Loucy (cell line): ENCODE measurements around the gene PKDCC.

Source experiments
- H2AFZ ChIP-seq: fragments of 200-600 bp; sonication (generic); 2 replicates; pipeline ENCODE4 v1.6.0; 2016; ENCODE audit warnings: antibody characterized with exemption, mild to moderate bottlenecking, low read length, moderate library complexity
- H3F3A ChIP-seq: fragments of 200-600 bp; 2 replicates; pipeline ENCODE4 v1.6.0; 2016; ENCODE audit warnings: antibody characterized with exemption, low read depth, mild to moderate bottlenecking
- H3K27me3 ChIP-seq: fragments of 200-600 bp; sonication (generic); 2 replicates; pipeline ENCODE4 v1.6.1; 2014; ENCODE audit warnings: low read length, mild to moderate bottlenecking; ENCODE audit not compliant: insufficient read depth, poor library complexity, severe bottlenecking
- H3K36me3 ChIP-seq: fragments of 200-600 bp; sonication (generic); 2 replicates; pipeline ENCODE4 v1.6.1; 2016; ENCODE audit warnings: low read length; ENCODE audit not compliant: insufficient read depth
- H3K4me1 ChIP-seq: fragments of 200-600 bp; sonication (generic); 2 replicates; pipeline ENCODE4 v1.5.1; 2014; ENCODE audit warnings: low read length, mild to moderate bottlenecking; ENCODE audit not compliant: insufficient read depth, poor library complexity, severe bottlenecking
- H3K4me2 ChIP-seq: fragments of 200-600 bp; sonication (generic); 2 replicates; pipeline ENCODE4 v1.6.0; 2014; ENCODE audit warnings: antibody characterized with exemption, low read length, low read depth, mild to moderate bottlenecking; ENCODE audit not compliant: poor library complexity, severe bottlenecking
- H3K4me3 ChIP-seq: fragments of 200-600 bp; sonication (generic); 2 replicates; pipeline ENCODE4 v1.5.1; 2014; ENCODE audit warnings: low read length, mild to moderate bottlenecking, mixed read lengths; ENCODE audit not compliant: poor library complexity, severe bottlenecking
- H3K79me2 ChIP-seq: fragments of 200-600 bp; sonication (generic); 2 replicates; pipeline ENCODE4 v1.6.1; 2014; ENCODE audit warnings: low read length; ENCODE audit not compliant: insufficient read depth
- H3K9ac ChIP-seq: fragments of 200-600 bp; sonication (generic); 2 replicates; pipeline ENCODE4 v1.6.0; 2014; ENCODE audit warnings: mild to moderate bottlenecking, low read depth, low read length, moderate library complexity; ENCODE audit not compliant: poor library complexity, severe bottlenecking
- H3K9me2 ChIP-seq: fragments of 200-600 bp; sonication (generic); replicated peaks from 2 replicates; pipeline ENCODE4 v1.6.1; 2016; ENCODE audit warnings: low read depth, low read length, mixed read lengths
- H3K9me3 ChIP-seq: fragments of 200-600 bp; sonication (generic); 2 replicates; pipeline ENCODE4 v1.6.1; 2014; ENCODE audit warnings: mild to moderate bottlenecking, antibody characterized with exemption, low read length, low read depth; ENCODE audit not compliant: insufficient read depth
- H4K20me1 ChIP-seq: fragments of 200-600 bp; sonication (generic); 2 replicates; pipeline ENCODE4 v1.6.0; 2014; ENCODE audit warnings: antibody characterized with exemption, low read length, mild to moderate bottlenecking; ENCODE audit not compliant: insufficient read depth, poor library complexity, severe bottlenecking
- CTCF ChIP-seq: fragments of 200-600 bp; sonication (generic); conservative IDR thresholded peaks from 2 replicates; pipeline ENCODE4 v1.5.1; 2014; ENCODE audit warnings: mild to moderate bottlenecking, antibody characterized with exemption, low read length
- EZH2phosphoT487 ChIP-seq: fragments of 200-600 bp; IDR thresholded peaks from 2 replicates; pipeline ENCODE4 v1.6.1; 2018; ENCODE audit warnings: antibody characterized with exemption, mild to moderate bottlenecking, moderate library complexity, borderline replicate concordance

PKDCC gene

GRCh38 chr2:42012137-42012536 lies 35.7 kb upstream of the PKDCC start:
- TF ChIP-seq CTCF (no peak), EZH2phosphoT487 (no peak)
- no peaks in the 10 kb centered on the region for H3K9me2 ChIP-seq
- no peak overlapping the region for H3K4me2 ChIP-seq

GRCh38 chr2:42012651-42013050 lies 35.2 kb upstream of the PKDCC start:
- Histone ChIP-seq H3K79me2 (no peaks in the 10 kb centered on the region), H2AFZ (no peak overlapping the region), H3F3A (no peaks in the 10 kb centered on the region), H4K20me1 (no peaks in the 10 kb centered on the region), H3K27me3 (no peaks in the 10 kb centered on the region), H3K9me2 (no peaks in the 10 kb centered on the region), H3K4me2 (no peak overlapping the region), H3K36me3 (no peaks in the 10 kb centered on the region), H3K4me1 (no peaks in the 10 kb centered on the region), H3K9ac (no peak overlapping the region), H3K9me3 (no peaks in the 10 kb centered on the region), H3K4me3 (no peak overlapping the region)
- TF ChIP-seq EZH2phosphoT487 (no peak), CTCF (no peak)

More at GRCh38 chr2:42012137-42012536, 35.7 kb upstream of the PKDCC start:
- no peak overlapping the region for H3K9ac ChIP-seq
- no peak overlapping the region for H3K4me3 ChIP-seq
- H4K20me1 ChIP-seq, result no peaks in the 10 kb centered on the region
- no peaks in the 10 kb centered on the region for H3K4me1 ChIP-seq
- H2AFZ ChIP-seq, result no peak overlapping the region
- no peaks in the 10 kb centered on the region for H3K79me2 ChIP-seq
- no peaks in the 10 kb centered on the region for H3F3A ChIP-seq
- no peaks in the 10 kb centered on the region for H3K36me3 ChIP-seq
- H3K27me3 ChIP-seq, result no peaks in the 10 kb centered on the region
- no peaks in the 10 kb centered on the region for H3K9me3 ChIP-seq

- no peaks in the 10 kb centered on the region for H4K20me1 ChIP-seq
- no peak overlapping the region for H3K4me3 ChIP-seq
- H3K4me1 ChIP-seq, result no peaks in the 10 kb centered on the region
- no peaks in the 10 kb centered on the region for H3K9me3 ChIP-seq
- no peaks in the 10 kb centered on the region for H3F3A ChIP-seq
- H3K4me2 ChIP-seq, result no peak overlapping the region
- H3K9me2 ChIP-seq, result no peaks in the 10 kb centered on the region
- TF ChIP-seq EZH2phosphoT487 (no peak), CTCF (no peak)
- no peak overlapping the region for H3K9ac ChIP-seq
- H3K36me3 ChIP-seq, result no peaks in the 10 kb centered on the region
- H2AFZ ChIP-seq, result no peak overlapping the region
- no peaks in the 10 kb centered on the region for H3K27me3 ChIP-seq
- H3K79me2 ChIP-seq, result no peaks in the 10 kb centered on the region
Measured at GRCh38 chr2:42013409-42013808, 34.4 kb upstream of the PKDCC start.
